ENCODE measurements around the gene TMEM87A.

The TMEM87A gene

GRCh38 chr15:42193383-42193782 lies 79.8 kb downstream of the TMEM87A start:
- H3K4me3 ChIP-seq (ENCODE audit: low read depth, low read length): no peak overlapping the region
- no peak for TF ChIP-seq CTCF (conservative IDR thresholded peaks at IDR 0.05; ENCODE audit: low read depth, low read length)
- DNase-seq (ENCODE audit: low read depth): no peak

GRCh38 chr15:42191610-42192346 lies 81.5 kb downstream of the TMEM87A start:
- H3K4me3 ChIP-seq (ENCODE audit: low read depth, low read length): no peak overlapping the region
- no peak for TF ChIP-seq CTCF (conservative IDR thresholded peaks at IDR 0.05; ENCODE audit: low read depth, low read length)
- no peak for DNase-seq (ENCODE audit: low read depth)

- no peak for DNase-seq (ENCODE audit: low read depth)
- TF ChIP-seq CTCF (conservative IDR thresholded peaks at IDR 0.05; ENCODE audit: low read depth, low read length): no peak
- H3K4me3 ChIP-seq (ENCODE audit: low read depth, low read length): no peak overlapping the region
Measured at GRCh38 chr15:42190370-42190769, 82.9 kb downstream of the TMEM87A start.

- no peak for DNase-seq (ENCODE audit: low read depth)
- TF ChIP-seq CTCF (conservative IDR thresholded peaks at IDR 0.05; ENCODE audit: low read depth, low read length): no peak
- H3K4me3 ChIP-seq (ENCODE audit: low read depth, low read length): no peak overlapping the region
Measured at GRCh38 chr15:42185801-42186200, 87.4 kb downstream of the TMEM87A start.

- no peak for TF ChIP-seq CTCF (conservative IDR thresholded peaks at IDR 0.05; ENCODE audit: low read depth, low read length)
- no peak overlapping the region for H3K4me3 ChIP-seq (ENCODE audit: low read depth, low read length)
- no peak for DNase-seq (ENCODE audit: low read depth)
Measured at GRCh38 chr15:42184736-42185135, 88.5 kb downstream of the TMEM87A start.

- no peak for DNase-seq (ENCODE audit: low read depth)
- TF ChIP-seq CTCF (conservative IDR thresholded peaks at IDR 0.05; ENCODE audit: low read depth, low read length): no peak
- no peak overlapping the region for H3K4me3 ChIP-seq (ENCODE audit: low read depth, low read length)
Measured at GRCh38 chr15:42184296-42184695, 88.9 kb downstream of the TMEM87A start.

- H3K4me3 ChIP-seq (ENCODE audit: low read depth, low read length): no peak overlapping the region
- no peak for DNase-seq (ENCODE audit: low read depth)
- no peak for TF ChIP-seq CTCF (conservative IDR thresholded peaks at IDR 0.05; ENCODE audit: low read depth, low read length)
Measured at GRCh38 chr15:42182961-42183360, 90.3 kb downstream of the TMEM87A start.
